ENCODE measurements around the gene DVL1. TPM values are rescaled to one million over a fixed set of nuclear protein-coding genes. Genes with fewer than 3 reads are reported as not detected.

The DVL1 gene
- polyA plus RNA-seq, 3 donors: 0.41 to 29.8 (median 0.55) TPM

DNA sequence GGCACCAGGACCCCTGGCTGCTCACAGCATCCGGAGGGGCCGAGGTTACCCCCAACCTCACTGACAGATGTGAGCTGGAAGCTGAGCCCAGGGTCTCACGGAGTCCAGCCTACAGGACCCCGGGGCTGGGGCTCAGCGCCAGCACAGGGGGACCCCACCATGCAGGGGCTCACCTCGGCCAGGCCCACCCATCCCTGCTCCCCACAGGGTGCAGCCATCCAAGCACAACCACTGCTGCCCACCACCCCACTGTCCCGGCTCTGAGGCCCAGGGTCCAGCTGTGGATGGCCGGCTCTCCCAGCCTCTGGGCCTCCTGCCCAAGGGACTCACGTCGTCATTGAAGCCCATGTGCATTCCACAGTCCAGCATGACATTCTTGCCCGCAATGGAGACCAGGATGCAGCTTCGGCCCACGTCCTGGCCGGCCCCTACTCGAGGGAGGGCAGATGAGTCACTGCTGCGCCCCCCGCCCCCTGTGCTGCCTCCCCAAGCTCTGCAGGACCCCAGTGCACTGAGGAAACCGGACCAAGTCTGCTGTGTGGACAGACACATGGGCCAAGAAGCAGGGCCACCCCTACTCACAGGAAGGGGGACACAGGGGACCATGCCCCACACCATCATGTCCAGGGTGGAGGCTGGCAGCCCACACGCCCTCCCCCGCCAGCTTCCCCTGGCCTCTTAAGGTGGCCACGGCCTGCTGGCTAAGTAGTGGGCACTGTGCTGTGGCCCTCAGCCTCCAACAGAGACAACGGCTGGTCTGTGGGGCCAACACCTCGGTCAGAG, 28.4 kb downstream of the DVL1 start:
- H2AFZ ChIP-seq (ENCODE audit: insufficient read depth, low read depth, low read length, poor library complexity, severe bottlenecking): no peak overlapping the region
- no peak overlapping the region for H3K4me2 ChIP-seq (replicated peaks; ENCODE audit: extremely low read depth, low read length, poor library complexity, severe bottlenecking)
- H3K9me3 ChIP-seq (replicated peaks in 1 of 2; ENCODE audit: control insufficient read depth in 1 of 2, insufficient read depth in 1 of 2, low read length in 2 of 2): no peaks in the 10 kb centered on the region
- peaks cover 27 to 45% of the 10 kb centered on the region in 2 donors for H3K36me3 Mint-ChIP-seq
- DNase-seq: no peak
- H3K4me3 Mint-ChIP-seq: no peak overlapping the region
- H3K79me2 ChIP-seq (ENCODE audit: insufficient read depth, low read length): peaks cover 50% of the 10 kb centered on the region
- H3K4me1 ChIP-seq (ENCODE audit: control insufficient read depth in 1 of 2, insufficient read depth in 2 of 2, low read length in 2 of 2): peaks cover 18 to 19% of the 10 kb centered on the region in 2 donors
- no peaks in the 10 kb centered on the region for H3K9me3 Mint-ChIP-seq
- H3K9ac ChIP-seq (ENCODE audit: insufficient read depth, low read length, poor library complexity, severe bottlenecking): no peak overlapping the region
- H3K27me3 ChIP-seq (ENCODE audit: control insufficient read depth in 2 of 2, insufficient read depth in 2 of 2, low read length in 2 of 2): no peaks in the 10 kb centered on the region
- H4K20me1 ChIP-seq (ENCODE audit: insufficient read depth, low read length): peaks cover 67% of the 10 kb centered on the region
- WGBS (ENCODE audit: insufficient coverage): 98% methylated on average over 21 of the region's 23 CpGs
- H3K27ac ChIP-seq (ENCODE audit: low read depth in 1 of 2, low read length in 2 of 2): no peak overlapping the region
- TF ChIP-seq, protein P1, sequence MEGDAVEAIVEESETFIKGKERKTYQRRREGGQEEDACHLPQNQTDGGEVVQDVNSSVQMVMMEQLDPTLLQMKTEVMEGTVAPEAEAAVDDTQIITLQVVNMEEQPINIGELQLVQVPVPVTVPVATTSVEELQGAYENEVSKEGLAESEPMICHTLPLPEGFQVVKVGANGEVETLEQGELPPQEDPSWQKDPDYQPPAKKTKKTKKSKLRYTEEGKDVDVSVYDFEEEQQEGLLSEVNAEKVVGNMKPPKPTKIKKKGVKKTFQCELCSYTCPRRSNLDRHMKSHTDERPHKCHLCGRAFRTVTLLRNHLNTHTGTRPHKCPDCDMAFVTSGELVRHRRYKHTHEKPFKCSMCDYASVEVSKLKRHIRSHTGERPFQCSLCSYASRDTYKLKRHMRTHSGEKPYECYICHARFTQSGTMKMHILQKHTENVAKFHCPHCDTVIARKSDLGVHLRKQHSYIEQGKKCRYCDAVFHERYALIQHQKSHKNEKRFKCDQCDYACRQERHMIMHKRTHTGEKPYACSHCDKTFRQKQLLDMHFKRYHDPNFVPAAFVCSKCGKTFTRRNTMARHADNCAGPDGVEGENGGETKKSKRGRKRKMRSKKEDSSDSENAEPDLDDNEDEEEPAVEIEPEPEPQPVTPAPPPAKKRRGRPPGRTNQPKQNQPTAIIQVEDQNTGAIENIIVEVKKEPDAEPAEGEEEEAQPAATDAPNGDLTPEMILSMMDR (IDR thresholded peaks at IDR 0.05): no peak
- intact Hi-C loops (cut with micrococcal nuclease): no loop called here
- peaks cover 21% of the 10 kb centered on the region for H3K4me1 Mint-ChIP-seq
- no peak overlapping the region for H3K27ac Mint-ChIP-seq
- H3K4me3 ChIP-seq (replicated peaks in 1 of 3; ENCODE audit: low read depth in 2 of 3, low read length in 3 of 3): no peak overlapping the region
- no peaks in the 10 kb centered on the region for H3K27me3 Mint-ChIP-seq (ENCODE audit: low read depth in 3 of 3)
- peaks cover 33 to 47% of the 10 kb centered on the region in 2 donors for H3K36me3 ChIP-seq (replicated peaks in 1 of 2; ENCODE audit: control insufficient read depth in 1 of 2, insufficient read depth in 2 of 2, low read length in 2 of 2)

DNA sequence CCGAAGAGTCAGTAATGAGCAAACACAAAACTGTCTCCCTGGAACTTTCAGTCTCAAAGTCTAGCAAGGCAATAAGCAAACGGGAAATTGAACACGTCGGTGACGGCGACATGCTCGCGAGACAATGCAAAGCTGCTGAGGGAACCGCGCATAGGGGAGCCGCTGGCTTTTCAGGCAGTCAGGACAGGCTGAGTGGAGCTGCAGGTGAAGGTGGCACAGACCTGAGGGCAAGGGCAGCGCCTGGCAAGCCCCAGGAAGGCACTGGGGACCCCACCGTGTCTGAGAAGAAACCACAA, 29.6 kb downstream of the DVL1 start:
- intact Hi-C loops (cut with micrococcal nuclease): no loop called here
- Mint-ChIP-seq H3K36me3 (peaks cover 32 to 56% of the 10 kb centered on the region in 2 donors), H3K9me3 (no peaks in the 10 kb centered on the region), H3K27me3 (ENCODE audit: low read depth in 3 of 3) (no peaks in the 10 kb centered on the region), H3K27ac (peak overlapping the region in 2 of 7 donors; percentile 53 to 72), H3K4me3 (no peak overlapping the region), H3K4me1 (peaks cover 14% of the 10 kb centered on the region)
- Histone ChIP-seq H3K9ac (ENCODE audit: insufficient read depth, low read length, poor library complexity, severe bottlenecking) (no peak overlapping the region), H3K4me3 (replicated peaks in 1 of 3; ENCODE audit: low read depth in 2 of 3, low read length in 3 of 3) (no peak overlapping the region), H2AFZ (ENCODE audit: insufficient read depth, low read depth, low read length, poor library complexity, severe bottlenecking) (no peak overlapping the region), H3K4me2 (replicated peaks; ENCODE audit: extremely low read depth, low read length, poor library complexity, severe bottlenecking) (no peak overlapping the region), H3K36me3 (replicated peaks in 1 of 2; ENCODE audit: control insufficient read depth in 1 of 2, insufficient read depth in 2 of 2, low read length in 2 of 2) (peaks cover 41 to 56% of the 10 kb centered on the region in 2 donors), H3K27ac (ENCODE audit: low read depth in 1 of 2, low read length in 2 of 2) (no peak overlapping the region), H3K27me3 (ENCODE audit: control insufficient read depth in 2 of 2, insufficient read depth in 2 of 2, low read length in 2 of 2) (no peaks in the 10 kb centered on the region), H4K20me1 (ENCODE audit: insufficient read depth, low read length) (peaks cover 67% of the 10 kb centered on the region), H3K79me2 (ENCODE audit: insufficient read depth, low read length) (peaks cover 38% of the 10 kb centered on the region), H3K9me3 (replicated peaks in 1 of 2; ENCODE audit: control insufficient read depth in 1 of 2, insufficient read depth in 1 of 2, low read length in 2 of 2) (no peaks in the 10 kb centered on the region), H3K4me1 (ENCODE audit: control insufficient read depth in 1 of 2, insufficient read depth in 2 of 2, low read length in 2 of 2) (peaks cover 8 to 9% of the 10 kb centered on the region in 2 donors)
- TF ChIP-seq, protein P1 (IDR thresholded peaks at IDR 0.05): no peak
- WGBS (ENCODE audit: insufficient coverage): 93% methylated on average over 13 of the region's 13 CpGs
- DNase-seq: no peak

All from CD14-positive monocyte (primary cell).